Activated CD4-positive, alpha-beta T cell treated with anti-CD3 and anti-CD28 coated beads, Interleukin-2, amount 50 U/mL, for 48 hours (primary cell): ENCODE measurements around the gene SPINDOC.

Source experiments
- DNase-seq, 2 experiments: peaks; one replicate each; pipeline ENCODE4 v3.0.0-alpha.2; 2020

The SPINDOC gene

DNA sequence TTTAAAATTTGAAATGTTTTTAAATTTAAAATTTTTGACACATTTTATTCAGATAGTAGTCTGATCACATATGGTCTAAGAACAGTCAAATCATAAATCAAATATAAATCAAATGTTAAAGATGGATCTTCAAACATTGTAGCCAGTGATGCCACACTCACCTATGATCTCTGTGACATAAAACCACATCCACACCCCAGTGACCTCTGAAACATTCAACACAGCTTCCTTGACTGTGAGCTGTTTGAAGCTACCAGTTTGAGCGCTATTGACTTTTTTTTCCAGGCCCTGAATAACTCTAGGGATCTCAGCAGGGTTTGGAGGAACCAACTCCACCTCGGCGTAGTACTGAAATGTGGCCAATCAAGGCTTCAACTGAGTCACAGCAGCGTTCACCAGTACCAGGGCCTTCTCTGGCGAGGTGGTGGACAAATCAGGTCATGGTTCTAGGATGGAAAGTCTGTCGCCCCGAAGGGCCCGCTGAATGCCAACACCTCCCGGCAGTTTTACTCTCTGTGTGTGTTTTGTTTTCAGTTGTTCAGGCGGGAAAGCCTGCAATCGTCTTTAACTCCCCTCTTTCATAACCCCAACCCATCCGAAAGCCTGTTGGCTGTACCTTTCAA is 21.4 kb downstream of the SPINDOC start:
- DNase-seq, result no peak

DNA sequence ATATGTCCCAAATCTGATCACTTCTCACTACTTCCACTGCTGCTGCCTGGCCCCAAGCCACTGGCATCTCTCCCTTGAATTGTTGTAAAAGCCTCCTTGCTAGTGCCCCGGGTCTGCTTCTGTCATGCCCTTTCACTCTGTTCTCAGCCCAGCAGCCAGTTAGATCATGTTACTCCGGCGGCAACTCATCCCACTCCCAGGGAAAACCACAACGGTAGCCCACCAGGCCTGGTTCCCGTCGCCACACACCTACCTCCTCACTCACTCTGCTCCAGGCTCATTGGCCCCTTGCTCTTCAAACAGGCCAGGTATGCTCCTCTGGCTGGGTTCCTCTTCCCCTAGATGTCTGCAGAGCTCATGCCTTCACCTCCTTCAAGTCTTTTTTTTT is 21.9 kb downstream of the SPINDOC start:
- DNase-seq, result no peak

DNA sequence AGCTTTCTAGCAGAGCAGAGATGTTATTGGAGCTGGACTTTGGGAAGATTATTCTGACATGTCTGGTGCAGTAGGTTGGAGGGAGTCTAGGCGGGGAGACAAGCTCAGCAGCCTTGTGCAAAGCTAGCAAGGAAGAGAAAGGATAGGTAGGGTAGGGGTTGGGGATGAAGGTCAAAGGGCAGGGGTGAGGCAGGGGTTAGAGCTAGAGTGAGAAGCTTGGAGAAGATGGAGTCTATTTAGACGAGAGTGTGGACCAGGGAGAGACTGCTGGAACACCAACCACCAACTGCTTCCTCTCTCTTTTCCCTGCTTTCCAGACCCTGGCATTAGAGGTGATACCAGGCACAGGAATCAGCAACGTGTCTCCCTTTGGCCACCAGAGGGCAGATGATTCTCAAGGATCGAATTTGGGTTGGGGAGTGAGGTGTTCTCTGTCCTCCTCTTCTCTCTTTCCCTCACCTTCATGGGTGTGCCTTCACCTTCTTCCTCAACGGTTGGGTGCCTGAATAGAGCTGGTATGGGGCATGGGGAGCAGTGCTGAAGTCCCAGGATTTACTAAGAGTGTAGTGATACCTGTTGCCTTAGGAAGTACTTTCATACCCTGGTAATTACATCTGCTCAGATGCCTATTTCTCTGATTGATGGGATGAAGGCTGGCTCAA is 23.9 kb downstream of the SPINDOC start:
- DNase-seq, result peak; percentile 76 to 81

DNA sequence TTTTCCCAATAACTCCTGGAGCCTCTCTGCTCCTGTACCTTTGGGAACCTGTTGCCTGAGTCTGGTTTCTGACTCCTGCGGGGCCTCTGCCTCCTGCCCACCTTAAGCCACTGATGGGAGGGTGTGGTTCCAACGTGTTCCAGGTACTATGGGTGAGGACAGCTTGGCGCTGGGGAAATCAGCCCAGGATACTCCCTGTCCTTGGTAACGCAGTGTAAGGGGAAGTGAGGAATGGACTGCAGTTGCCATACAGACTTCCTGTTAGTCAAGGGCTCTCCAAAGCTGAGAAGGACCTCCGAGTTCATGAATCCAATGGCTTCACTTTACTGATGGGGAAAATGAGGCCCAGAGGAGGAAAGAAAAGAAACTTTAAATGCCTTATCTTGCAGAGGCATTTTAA is 24.5 kb downstream of the SPINDOC start:
- DNase-seq, result no peak

DNA sequence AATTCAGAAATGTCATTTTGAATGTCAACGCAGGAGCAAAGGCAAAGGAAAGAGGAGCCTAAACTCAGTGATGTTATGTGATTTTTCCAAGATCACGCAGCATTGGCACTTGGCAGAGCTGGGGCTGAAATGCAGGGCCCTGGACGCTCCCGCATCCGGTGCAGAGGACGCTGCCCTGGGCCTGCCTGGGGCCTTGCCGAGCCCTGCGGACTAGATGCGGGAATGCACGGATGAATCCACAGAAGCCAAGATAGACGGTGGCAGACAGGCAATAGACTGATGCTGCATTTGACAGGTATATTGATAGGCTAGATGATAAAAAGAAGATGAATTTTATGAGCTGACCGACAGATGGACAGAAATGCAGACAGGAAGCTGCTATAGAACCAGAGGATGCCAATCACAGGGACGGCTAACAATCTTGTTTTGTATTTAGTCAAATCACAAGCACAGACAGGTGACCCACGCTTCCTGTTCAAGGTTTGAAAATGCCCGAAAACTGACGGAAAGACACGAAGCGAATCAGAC is 25.0 kb downstream of the SPINDOC start:
- DNase-seq, result peak in 1 of 2 experiments; percentile 14

DNA sequence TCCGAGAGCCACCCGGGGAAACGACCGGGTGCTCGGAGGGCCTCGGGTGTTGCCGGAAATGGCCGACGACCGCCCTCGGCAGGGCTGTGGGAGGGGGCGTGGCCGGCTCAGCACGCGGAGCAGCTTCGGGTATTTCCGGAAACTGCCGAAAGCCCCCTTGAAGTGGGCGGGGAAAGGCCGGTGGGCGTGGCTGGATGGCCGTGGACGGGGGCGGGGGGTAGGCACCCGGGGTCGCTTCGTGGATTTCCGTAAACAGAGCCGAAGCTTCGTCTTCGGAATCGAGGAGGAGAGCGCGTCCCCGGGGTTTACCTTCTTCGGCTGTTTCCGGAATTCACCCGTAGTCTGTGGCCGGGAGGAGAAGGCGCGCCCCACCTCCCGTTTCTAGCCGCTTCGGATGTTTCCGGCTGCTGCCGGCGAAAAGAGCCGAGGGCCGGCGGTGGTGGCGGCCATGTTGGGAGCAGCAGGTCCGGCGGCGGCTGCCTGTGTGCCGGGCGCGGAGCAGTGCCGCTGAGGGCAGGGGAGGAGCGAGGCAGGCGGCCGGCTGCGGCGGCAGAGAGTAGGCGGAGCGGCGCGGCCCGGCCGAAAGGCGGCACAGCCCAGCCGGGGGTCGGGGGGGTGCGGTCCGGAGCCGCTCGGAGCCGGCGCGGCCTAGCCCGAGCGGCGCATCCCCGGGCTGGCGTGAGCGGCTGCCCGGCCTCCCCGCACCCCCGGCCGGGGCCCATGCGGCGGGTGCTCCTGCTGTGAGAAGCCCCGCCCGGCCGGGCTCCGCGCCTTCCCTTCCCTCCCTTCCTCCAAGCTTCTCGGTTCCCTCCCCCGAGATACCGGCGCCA is 25.6 kb downstream of the SPINDOC start, which contains the start of gene MARK2:
MARK2 (plus strand) TSS at position 433 of the 830 bp plus-strand sequence; CDS start at position 830, 397 bp downstream.
- peak; percentile 99 for DNase-seq

DNA sequence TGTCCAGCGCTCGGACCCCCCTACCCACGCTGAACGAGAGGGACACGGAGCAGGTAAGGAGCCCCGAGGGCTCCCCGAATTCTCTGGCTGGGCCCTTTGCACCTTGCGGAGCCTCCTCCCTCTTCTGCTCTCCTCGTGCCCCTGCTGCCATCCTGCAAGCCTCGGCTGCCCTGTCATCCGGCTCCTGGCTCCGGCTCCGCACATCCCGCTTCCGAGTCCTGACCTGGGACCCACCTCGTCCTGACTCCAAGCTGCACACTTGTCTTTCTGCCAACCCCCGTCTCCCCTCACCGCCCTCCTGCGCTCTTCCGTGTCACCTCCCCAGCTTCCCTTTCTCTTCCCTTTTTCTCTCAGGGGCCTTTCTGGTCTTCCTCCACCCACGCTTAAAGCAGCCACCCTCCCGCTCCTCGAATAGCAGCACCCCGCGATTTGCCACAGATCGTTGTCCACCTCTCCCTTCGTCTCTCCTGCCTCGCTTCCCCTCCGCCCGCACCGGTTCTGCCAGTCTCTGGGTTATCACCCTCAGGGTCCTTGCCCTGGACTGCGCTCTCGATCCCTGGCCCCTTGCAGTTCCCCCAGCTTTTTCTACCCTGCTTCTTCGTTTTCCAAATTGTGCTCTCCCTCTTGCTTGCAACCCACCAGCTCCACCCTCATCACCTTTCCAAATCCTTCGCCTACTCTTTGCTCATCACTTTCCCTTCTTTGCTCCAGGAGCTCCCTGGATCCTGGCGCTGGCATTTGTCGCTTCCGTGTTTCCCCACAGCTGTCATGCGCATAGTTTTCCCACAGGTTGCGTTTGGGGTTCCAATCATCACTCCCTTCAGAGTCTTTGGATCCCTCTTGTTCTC is 26.5 kb downstream of the SPINDOC start:
- peak; percentile 37 to 43 for DNase-seq

DNA sequence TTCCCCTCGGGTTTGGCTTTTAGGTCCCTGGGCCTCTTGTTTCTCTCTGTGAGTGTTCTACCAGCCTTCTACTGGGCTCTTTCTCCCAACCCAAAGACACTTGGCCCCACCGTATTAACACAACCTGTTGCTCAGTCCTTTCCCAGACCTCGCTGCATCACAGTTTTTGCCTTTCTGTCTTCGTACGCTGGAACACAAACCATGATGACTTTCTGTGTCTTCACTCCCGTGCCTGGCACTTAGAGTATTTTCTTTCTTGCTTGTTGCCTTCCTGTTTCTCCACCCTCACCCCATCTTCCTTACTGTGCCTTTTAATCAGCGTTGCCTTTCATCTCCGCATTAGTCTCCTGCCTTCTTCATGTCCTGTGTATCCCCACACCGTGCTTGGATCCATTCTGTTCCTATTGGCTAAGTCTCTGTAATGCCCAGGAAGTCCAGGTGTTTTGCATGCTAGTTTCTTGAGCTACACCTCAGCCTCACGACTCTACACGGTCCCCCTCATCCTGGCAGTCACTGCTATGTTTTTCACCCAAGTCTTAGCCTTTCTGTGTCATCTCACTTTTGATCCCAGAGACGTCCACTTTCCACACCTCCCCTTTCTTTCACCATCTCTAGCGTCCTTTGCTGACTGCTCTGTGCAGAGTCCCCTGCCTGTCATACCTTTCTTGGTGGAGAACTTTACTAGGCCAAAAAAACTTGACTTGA is 27.3 kb downstream of the SPINDOC start:
- DNase-seq, result no peak

DNA sequence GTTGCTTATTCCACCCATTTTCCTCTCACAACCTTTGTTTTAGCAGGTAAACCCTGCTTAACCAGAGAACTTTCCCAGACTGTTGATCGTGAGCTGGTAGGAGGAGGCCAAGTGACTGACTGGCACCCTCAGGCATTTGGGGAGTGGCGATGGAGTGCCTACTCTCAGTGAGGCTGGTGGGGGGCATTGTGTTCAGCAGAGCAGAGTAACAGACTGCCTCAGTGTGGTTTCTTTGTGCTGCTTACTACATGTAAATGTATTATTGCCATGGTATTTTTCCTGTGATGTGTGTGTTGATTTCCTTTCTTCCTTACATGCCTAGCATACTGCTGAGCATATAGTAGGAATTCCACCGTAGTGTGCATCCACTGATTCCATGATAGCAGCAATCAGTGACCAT is 28.3 kb downstream of the SPINDOC start:
- no peak for DNase-seq

DNA sequence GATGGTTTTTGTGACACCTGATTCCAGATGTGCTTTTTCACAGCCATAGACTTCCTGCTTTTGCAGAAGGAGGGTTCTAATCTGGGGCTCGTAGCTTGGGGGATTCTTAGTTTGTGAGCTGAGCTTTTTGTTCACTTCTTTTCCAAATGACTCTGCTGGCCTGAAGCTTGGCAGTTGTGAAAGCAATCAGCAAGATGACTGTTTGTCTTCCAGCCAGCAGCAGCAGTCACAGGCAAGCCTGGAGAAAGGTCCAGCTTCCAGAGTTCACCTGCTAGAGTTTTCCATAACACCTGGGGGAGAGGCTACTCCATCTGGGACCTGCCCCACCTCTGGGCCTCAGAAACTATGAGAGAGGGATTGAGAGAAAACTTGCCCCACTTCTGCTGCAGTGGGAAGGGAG is 29.8 kb downstream of the SPINDOC start:
- DNase-seq, result no peak

DNA sequence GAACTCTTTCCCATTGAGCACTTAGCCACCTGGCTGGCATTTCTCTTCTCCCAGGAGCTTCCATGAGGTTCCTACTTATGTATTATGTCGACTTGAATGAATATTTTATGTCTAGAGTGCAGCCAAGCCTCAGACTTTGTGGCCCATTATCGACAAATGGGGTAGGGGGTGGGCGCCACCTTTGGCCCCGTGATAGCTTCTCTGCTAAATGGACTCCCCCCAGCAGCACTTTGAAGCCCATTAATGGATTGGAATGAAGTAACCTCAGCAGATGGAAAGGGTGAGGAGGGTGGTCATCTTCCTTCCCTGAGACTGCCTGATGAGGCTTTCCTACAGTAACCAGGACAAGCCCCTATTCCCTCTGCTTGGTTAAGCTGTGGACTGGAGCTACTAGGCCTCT is 31.6 kb downstream of the SPINDOC start:
- no peak for DNase-seq

DNA sequence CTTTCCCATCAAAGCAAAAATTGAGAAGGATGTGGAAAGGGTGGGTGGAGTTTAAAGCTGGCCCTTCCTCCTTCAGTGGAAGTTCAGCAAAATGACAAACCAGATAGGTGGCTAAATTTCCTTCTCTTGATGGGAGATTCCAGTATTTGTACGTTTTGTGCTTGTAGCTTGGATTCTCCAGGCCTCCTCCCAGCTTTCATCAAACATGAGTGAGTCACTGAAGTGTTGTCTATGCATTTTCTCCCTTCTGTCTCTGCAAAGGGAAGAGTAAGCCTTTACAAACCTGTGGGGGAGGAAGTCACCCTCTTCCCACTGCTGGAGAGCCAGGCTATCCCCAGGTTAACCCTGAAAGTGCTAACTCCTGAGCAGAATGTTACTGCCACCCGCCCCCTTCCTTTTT is 32.0 kb downstream of the SPINDOC start:
- no peak for DNase-seq

DNA sequence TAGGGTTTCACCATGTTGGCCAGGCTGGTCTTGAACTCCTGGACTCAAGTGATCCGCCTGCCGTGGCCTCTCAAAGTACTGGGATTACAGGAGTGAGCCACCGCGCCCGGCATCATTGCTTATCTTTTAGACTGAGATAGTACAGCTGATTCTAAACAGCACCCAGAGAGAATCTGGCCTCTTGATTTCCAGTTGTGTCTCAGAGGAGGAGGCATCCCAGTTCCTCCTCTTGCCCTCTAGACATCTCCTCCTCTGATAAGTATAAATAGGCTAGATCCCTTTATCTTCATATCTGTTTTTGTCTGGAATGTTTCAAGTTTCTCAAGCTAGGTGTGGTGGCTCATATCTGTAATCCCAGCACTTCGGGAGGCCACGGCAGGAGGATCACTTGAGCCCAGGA is 32.7 kb downstream of the SPINDOC start:
- no peak for DNase-seq

DNA sequence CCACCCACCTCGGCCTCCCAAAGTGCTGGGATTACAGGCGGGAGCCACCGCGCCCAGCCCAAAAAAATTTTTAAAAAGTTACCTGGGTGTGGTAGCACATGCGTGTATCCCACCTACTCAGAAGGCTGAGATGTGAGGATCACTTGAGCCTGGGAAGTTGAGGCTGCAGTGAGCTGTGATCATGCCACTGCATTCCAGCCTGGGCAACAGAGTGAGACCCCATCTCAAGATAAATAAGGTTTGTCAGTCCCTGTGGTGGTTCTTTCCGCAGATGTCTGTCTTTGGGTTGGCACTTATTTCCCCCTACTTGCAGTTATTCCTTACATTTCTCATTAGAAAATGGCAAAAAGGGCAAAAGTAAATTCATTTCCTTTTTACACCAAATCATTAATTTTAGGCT is 33.6 kb downstream of the SPINDOC start:
- no peak for DNase-seq

DNA sequence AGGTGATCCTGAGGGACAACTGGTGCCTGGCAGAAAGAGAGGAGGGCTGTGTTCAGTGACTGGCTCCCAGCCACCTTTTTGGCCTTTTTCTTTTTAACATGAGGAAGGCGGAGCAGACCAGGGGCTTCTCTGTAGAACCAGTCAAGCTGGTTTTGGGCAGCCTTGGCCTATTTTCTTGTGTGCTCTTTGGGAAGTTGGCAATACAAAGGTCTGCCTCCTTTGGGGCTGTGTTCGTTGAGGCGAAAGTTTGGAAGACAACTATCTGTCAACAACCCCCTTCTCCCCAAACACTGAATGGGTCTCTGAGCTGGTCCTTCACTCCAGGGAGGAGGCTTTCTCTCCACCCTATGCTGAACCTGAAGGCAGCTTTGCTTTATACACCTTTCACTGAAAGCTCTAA is 34.1 kb downstream of the SPINDOC start:
- DNase-seq, result no peak

DNA sequence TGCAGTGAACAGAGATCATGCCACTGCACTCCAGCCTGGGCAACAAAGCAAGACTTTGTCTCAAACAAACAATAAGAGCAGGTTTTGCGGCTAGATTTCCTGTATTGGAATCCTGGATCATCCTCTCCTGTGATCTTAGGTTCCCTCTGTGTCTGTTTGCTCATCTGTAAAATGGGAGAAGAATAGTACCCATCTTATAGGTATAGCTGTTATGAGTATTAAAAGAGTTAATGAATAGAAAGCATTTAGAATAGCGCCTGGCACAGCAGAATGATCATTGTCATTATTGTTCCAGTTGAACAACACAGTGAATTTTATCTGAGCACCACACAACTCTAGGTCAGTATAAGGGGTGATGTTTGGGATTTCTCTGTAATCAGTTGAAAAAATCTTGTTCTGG is 36.4 kb downstream of the SPINDOC start:
- no peak for DNase-seq

DNA sequence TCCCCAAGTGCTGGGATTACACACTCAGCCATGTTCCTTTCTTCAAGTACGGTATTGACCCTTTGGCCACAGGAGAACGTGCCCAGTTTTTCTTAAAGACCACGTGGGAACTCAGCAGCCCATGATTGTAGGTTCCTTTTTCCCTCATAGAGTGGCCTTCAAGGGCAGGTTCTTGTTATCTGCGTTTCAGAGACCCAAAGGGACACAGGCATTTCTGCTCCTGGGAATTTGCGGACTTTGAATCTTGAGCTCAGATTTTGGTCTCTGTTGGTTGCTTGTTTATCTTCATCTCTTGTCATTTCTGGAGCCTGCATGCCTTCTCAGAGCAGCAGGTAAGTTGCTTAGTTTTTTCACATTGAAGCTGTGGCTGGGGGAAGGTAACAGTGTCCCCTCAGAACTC is 37.7 kb downstream of the SPINDOC start:
- no peak for DNase-seq

DNA sequence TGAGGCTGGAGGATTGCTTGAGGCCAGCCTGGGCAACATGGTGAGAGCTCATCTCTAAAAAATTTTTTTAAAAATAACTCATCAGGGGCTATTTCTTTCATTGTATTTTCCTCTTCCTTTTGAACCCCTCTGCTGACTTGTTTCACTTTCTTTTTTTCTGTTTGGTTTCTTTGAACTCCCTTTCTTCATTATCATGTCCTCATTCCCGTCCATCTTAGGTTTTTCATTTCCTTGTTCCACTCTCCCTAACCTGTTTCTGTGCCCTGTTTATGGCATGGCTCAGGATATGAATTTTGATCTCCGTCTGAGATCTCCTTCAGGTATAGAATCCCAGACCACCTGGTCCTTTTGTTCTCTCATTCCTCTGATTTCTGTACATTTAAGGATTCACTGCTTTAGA is 38.1 kb downstream of the SPINDOC start:
- DNase-seq, result no peak

DNA sequence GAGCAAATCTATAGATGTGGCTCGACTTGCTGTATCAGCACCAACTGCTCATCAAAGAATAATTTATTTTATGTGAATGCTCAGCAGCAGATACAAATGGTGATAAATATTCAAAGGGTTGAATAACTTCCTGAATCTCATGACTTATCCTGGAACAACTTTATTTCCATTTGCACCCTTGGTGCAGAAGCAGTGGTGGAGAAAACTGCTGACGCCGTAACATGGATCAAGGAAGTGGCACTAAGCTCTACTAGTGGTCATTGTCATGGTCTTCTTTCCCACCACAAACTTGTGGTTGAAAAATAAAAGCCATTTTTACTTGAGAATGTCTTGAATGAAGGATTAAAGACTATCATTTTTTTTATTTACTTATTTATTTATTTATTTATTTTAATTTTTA is 40.2 kb downstream of the SPINDOC start:
- DNase-seq, result no peak

DNA sequence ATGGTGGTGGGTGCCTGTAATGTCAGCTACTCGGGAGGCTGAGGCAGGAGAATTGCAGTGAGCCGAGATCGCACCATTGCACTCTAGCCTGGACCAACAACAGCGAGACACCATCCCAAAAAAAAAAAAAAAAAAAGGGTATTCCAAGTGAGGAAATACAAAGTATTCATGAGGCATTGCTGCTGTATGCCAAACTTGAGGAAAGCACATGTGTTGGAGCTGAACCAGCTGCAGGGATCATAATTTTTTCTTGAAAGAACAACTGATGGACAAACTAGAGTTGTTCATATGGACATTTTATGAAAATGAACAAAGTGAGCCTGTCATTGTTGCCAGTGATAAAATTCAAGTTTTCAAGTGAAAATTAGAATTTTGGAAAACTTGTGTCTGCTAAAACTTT is 41.4 kb downstream of the SPINDOC start:
- DNase-seq, result no peak

DNA sequence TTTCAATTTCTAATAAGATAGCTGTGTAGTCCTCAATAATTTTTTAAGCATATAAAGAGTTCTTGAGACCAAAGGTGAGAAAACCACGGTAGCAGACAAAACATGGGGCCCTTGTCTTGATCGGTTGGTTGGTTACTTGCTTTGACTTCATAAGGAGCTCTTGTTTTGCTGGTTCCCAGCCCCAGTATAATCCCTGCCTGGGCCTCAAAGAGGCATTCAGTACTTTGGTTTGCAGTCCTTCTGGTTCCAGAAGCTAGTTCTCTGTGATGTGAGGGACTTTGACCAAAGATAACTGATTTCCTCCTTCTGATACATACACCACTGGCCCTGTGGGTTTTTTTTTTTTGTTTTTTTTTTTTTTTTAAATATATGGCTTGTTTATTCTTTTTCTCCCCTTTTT is 42.7 kb downstream of the SPINDOC start:
- no peak for DNase-seq
